ENCODE results near the gene RAP1A.
A peak's percentile ranks its signal among the peaks of the same experiment; 100 is the strongest.

The RAP1A gene

DNA sequence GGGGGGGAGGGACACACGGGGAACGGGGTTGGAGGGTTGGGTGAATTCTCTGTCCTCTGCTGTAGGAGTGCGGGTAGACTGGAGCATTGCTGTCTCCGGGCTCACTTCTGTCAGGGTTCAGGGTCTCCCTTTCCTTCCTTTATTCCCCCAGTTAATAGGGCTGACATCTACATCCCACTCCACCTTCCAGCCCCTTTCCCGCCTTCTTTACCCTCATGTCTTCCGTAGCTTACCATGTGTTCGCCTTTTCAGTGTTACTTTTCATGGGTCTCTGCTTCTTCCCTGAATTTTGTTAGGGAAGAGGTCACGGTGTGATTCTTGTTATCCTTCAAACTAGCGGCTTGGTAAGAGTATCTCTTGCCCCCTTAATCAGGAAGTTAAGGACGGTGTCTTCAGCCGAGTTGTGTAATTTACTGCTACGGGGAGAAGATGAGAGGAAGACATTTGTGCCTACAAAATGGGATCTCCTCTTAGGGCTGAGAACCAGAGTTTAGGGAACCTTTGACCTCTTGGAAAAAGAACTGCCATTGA is 917 bp downstream of the RAP1A start:
- peaks cover 57% of the 10 kb centered on the region for H3K79me2 ChIP-seq (ENCODE audit: low read length)
- no peaks in the 10 kb centered on the region for H3K27me3 ChIP-seq (replicated peaks; ENCODE audit: insufficient read depth, low read length)
- H3K4me3 ChIP-seq (ENCODE audit: low read length) = peak overlapping the region; percentile 69
- H3K9me3 ChIP-seq (replicated peaks; ENCODE audit: insufficient read depth, low read length) = no peaks in the 10 kb centered on the region
- no peaks in the 10 kb centered on the region for H4K20me1 ChIP-seq (ENCODE audit: insufficient read depth, low read length)
- no peak overlapping the region; the same call in 1 of the 2 replicates for H3K27ac ChIP-seq (ENCODE audit: low read length)
- no peak overlapping the region for H2AFZ ChIP-seq (ENCODE audit: low read length)
- H3K4me1 ChIP-seq (ENCODE audit: low read length) = peaks cover 16% of the 10 kb centered on the region
- no peaks in the 10 kb centered on the region for H3K9me2 ChIP-seq (replicated peaks; ENCODE audit: insufficient read depth, low read length)
- H3K36me3 ChIP-seq (replicated peaks; ENCODE audit: insufficient read depth, low read length) = no peaks in the 10 kb centered on the region
- no peak for TF ChIP-seq EZH2 (optimal IDR thresholded peaks at IDR 0.05; ENCODE audit: low read depth, low read length)
- no peak for TF ChIP-seq CTCF (IDR thresholded peaks at IDR 0.05; ENCODE audit: low read length)
- no peak for TF ChIP-seq EZH2phosphoT487 (IDR thresholded peaks at IDR 0.05; ENCODE audit: low read length)
- peak overlapping the region; percentile 63; the same call in 1 of the 2 replicates for H3K9ac ChIP-seq (ENCODE audit: low read length)
- peaks cover 3% of the 10 kb centered on the region; the same call in 1 of the 2 replicates for H3F3A ChIP-seq (ENCODE audit: insufficient read depth, low read length)
- DNase-seq = no peak
- H3K4me2 ChIP-seq (ENCODE audit: low read depth, low read length) = peak overlapping the region; percentile 77

DNA sequence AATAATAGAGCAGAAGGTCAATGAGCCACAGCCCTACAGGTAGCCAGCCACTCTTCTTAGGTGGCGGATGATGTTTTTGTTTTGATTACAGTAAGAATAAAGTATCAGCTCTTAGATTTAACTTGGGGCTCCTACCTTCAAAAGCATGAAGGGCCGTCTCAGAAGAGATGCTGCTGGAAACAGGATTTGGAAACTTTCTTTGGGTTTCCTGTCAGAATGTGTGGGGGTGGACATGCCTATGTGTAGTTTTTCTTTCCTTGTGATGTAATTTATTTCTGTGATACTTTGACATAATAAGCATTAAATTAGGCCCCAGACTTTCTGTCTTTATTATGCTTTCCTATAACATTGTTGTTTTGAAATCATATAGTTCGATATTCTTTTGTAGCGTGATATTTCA is 1.5 kb downstream of the RAP1A start:
- no peak overlapping the region for H2AFZ ChIP-seq (ENCODE audit: low read length)
- TF ChIP-seq CTCF (IDR thresholded peaks at IDR 0.05; ENCODE audit: low read length) = no peak
- TF ChIP-seq EZH2 (optimal IDR thresholded peaks at IDR 0.05; ENCODE audit: low read depth, low read length) = no peak
- TF ChIP-seq EZH2phosphoT487 (IDR thresholded peaks at IDR 0.05; ENCODE audit: low read length) = no peak
- H3K4me3 ChIP-seq (ENCODE audit: low read length) = peak overlapping the region; percentile 69
- peaks cover 3% of the 10 kb centered on the region; the same call in 1 of the 2 replicates for H3F3A ChIP-seq (ENCODE audit: insufficient read depth, low read length)
- H3K27me3 ChIP-seq (replicated peaks; ENCODE audit: insufficient read depth, low read length) = no peaks in the 10 kb centered on the region
- no peaks in the 10 kb centered on the region for H3K36me3 ChIP-seq (replicated peaks; ENCODE audit: insufficient read depth, low read length)
- H4K20me1 ChIP-seq (ENCODE audit: insufficient read depth, low read length) = no peaks in the 10 kb centered on the region
- no peak overlapping the region for H3K27ac ChIP-seq (ENCODE audit: low read length)
- peak overlapping the region; percentile 77 for H3K4me2 ChIP-seq (ENCODE audit: low read depth, low read length)
- peaks cover 62% of the 10 kb centered on the region for H3K79me2 ChIP-seq (ENCODE audit: low read length)
- no peaks in the 10 kb centered on the region for H3K9me2 ChIP-seq (replicated peaks; ENCODE audit: insufficient read depth, low read length)
- H3K9me3 ChIP-seq (replicated peaks; ENCODE audit: insufficient read depth, low read length) = no peaks in the 10 kb centered on the region
- H3K9ac ChIP-seq (ENCODE audit: low read length) = peak overlapping the region; percentile 63; the same call in 1 of the 2 replicates
- H3K4me1 ChIP-seq (ENCODE audit: low read length) = peaks cover 11% of the 10 kb centered on the region
- no peak for DNase-seq

DNA sequence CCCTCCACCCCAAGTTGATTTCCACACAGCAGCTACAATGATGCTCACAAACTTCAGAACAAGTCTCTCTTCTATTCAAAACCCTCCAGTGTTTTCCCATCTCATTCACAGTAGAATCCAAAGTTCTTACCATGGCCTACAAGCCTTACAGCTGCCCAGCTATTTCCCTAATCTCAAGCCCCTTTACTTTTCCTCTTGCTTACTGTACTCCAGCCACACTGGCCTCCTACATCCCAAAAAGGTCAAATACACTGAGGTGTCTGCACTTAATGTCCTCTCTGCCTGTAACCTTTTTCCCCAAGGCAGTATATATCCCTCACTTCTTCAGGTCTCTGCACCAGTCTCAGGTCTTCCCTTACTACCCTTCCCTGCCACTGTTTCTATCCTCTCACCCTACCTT is 2.6 kb downstream of the RAP1A start:
- Histone ChIP-seq H3K36me3 (replicated peaks; ENCODE audit: insufficient read depth, low read length) (no peaks in the 10 kb centered on the region), H3K27ac (ENCODE audit: low read length) (no peak overlapping the region), H3K9me3 (replicated peaks; ENCODE audit: insufficient read depth, low read length) (no peaks in the 10 kb centered on the region), H2AFZ (ENCODE audit: low read length) (no peak overlapping the region), H3F3A (ENCODE audit: insufficient read depth, low read length) (no peaks in the 10 kb centered on the region), H3K9ac (ENCODE audit: low read length) (no peak overlapping the region), H3K4me1 (ENCODE audit: low read length) (0 out of 2 replicates have a peak, but pooled peaks cover under 1% of the 10 kb centered on the region), H3K27me3 (replicated peaks; ENCODE audit: insufficient read depth, low read length) (no peaks in the 10 kb centered on the region), H4K20me1 (ENCODE audit: insufficient read depth, low read length) (no peaks in the 10 kb centered on the region), H3K4me2 (ENCODE audit: low read depth, low read length) (no peak overlapping the region), H3K4me3 (ENCODE audit: low read length) (no peak overlapping the region), H3K79me2 (ENCODE audit: low read length) (peaks cover 73% of the 10 kb centered on the region), H3K9me2 (replicated peaks; ENCODE audit: insufficient read depth, low read length) (no peaks in the 10 kb centered on the region)
- DNase-seq = no peak
- no peak for TF ChIP-seq EZH2 (optimal IDR thresholded peaks at IDR 0.05; ENCODE audit: low read depth, low read length)
- no peak for TF ChIP-seq EZH2phosphoT487 (IDR thresholded peaks at IDR 0.05; ENCODE audit: low read length)
- TF ChIP-seq CTCF (IDR thresholded peaks at IDR 0.05; ENCODE audit: low read length) = no peak
